Liver (tissue), 9 donors: Measurements from ENCODE around the gene PRPF40B. TPM values are rescaled to one million over a fixed set of nuclear protein-coding genes. Genes with fewer than 3 reads are reported as not detected.

Experiments
- DNase-seq: peaks from one replicate; pipeline ENCODE4 v3.0.0-alpha.2; 2017; ENCODE audit warnings: low spot score
- H3K27ac ChIP-seq, 2 donors: one replicate each; pipeline ENCODE4 v1.7.0; 2013; ENCODE audit warnings: inconsistent platforms in 2 of 2, low read length in 2 of 2, control low read depth in 1 of 2, low read depth in 1 of 2, mild to moderate bottlenecking in 1 of 2
- H3K27me3 ChIP-seq, 4 donors: one replicate each; pipeline versions ENCODE4 v1.6.1 to v1.7.0; 2013; ENCODE audit warnings: low read length in 3 of 4, inconsistent platforms in 1 of 4, mild to moderate bottlenecking in 1 of 4, moderate library complexity in 1 of 4; ENCODE audit not compliant: control insufficient read depth in 4 of 4, insufficient read depth in 4 of 4
- H3K36me3 ChIP-seq, 4 donors: one replicate each; pipeline versions ENCODE4 v1.6.1 to v1.7.0; 2013; ENCODE audit warnings: low read length in 3 of 4, mild to moderate bottlenecking in 3 of 4, low read depth in 1 of 4, moderate library complexity in 1 of 4; ENCODE audit not compliant: control insufficient read depth in 4 of 4, insufficient read depth in 3 of 4
- H3K4me1 ChIP-seq, 4 donors: one replicate each; pipeline versions ENCODE4 v1.6.1 to v1.7.0; 2013; ENCODE audit warnings: low read length in 3 of 4, mild to moderate bottlenecking in 3 of 4, moderate library complexity in 1 of 4; ENCODE audit not compliant: control insufficient read depth in 4 of 4, insufficient read depth in 4 of 4
- H3K4me3 ChIP-seq, 3 donors: one replicate each; pipeline versions ENCODE4 v1.6.1 to v1.7.0; 2013; ENCODE audit warnings: low read length in 3 of 3, control low read depth in 1 of 3, low read depth in 1 of 3, mild to moderate bottlenecking in 1 of 3
- H3K9ac ChIP-seq, 2 donors: one replicate each; pipeline ENCODE4 v1.7.0; 2013; ENCODE audit warnings: low read length in 2 of 2, mild to moderate bottlenecking in 2 of 2, moderate library complexity in 2 of 2, control low read depth in 1 of 2, low read depth in 1 of 2
- H3K9me3 ChIP-seq, 4 donors: one replicate each; pipeline versions ENCODE4 v1.6.1 to v1.7.0; 2013; ENCODE audit warnings: low read length in 3 of 4; ENCODE audit not compliant: control insufficient read depth in 4 of 4
- ATF3 ChIP-seq: IDR thresholded peaks from 2 replicates; pipeline ENCODE4 v1.6.1; 2016; ENCODE audit warnings: antibody characterized with exemption
- CTCF ChIP-seq: fragments of 150-350 bp; IDR thresholded peaks from 2 replicates; pipeline ENCODE4 v1.5.1; 2017; ENCODE audit warnings: improper control_type of control experiment, low read depth, low read length; ENCODE audit not compliant: missing input control
- EGR1 ChIP-seq, 2 donors: IDR thresholded peaks; 2 replicates each; pipeline ENCODE4 v1.6.1; 2016 to 2018; ENCODE audit warnings: antibody characterized with exemption in 2 of 2, low read depth in 2 of 2
- FOXA1 ChIP-seq: IDR thresholded peaks from 2 replicates; pipeline ENCODE4 v1.6.1; 2016; ENCODE audit warnings: antibody characterized with exemption
- FOXA2 ChIP-seq: IDR thresholded peaks from 2 replicates; pipeline ENCODE4 v1.6.1; 2016; ENCODE audit warnings: antibody characterized with exemption
- GABPA ChIP-seq, 2 donors: IDR thresholded peaks in 1 of 2; conservative IDR thresholded peaks in 1 of 2; 2 replicates each; pipeline ENCODE4 v1.6.1; 2016; ENCODE audit warnings: antibody characterized with exemption in 2 of 2, mild to moderate bottlenecking in 1 of 2, moderate library complexity in 1 of 2
- HNF4A ChIP-seq, 2 donors: conservative IDR thresholded peaks; 2 replicates each; pipeline ENCODE4 v1.6.1; 2016; ENCODE audit warnings: antibody characterized with exemption in 2 of 2, mild to moderate bottlenecking in 2 of 2
- HNF4G ChIP-seq: IDR thresholded peaks from 2 replicates; pipeline ENCODE4 v1.6.1; 2016; ENCODE audit warnings: antibody characterized with exemption
- JUND ChIP-seq, 2 donors: IDR thresholded peaks; 2 replicates each; pipeline ENCODE4 v1.6.1; 2016; ENCODE audit warnings: antibody characterized with exemption in 2 of 2
- MAX ChIP-seq: IDR thresholded peaks from 2 replicates; pipeline ENCODE4 v1.6.1; 2016; ENCODE audit warnings: antibody characterized with exemption
- NR2F2 ChIP-seq: IDR thresholded peaks from 2 replicates; pipeline ENCODE4 v1.6.1; 2016; ENCODE audit warnings: antibody characterized with exemption
- RAD21 ChIP-seq, 2 donors: IDR thresholded peaks; 2 replicates each; pipeline ENCODE4 v1.6.1; 2016; ENCODE audit warnings: antibody characterized with exemption in 2 of 2, mild to moderate bottlenecking in 2 of 2
- REST ChIP-seq: IDR thresholded peaks from 2 replicates; pipeline ENCODE4 v1.6.1; 2016; ENCODE audit warnings: antibody characterized with exemption, mild to moderate bottlenecking
- RXRA ChIP-seq, 2 donors: IDR thresholded peaks; 2 replicates each; pipeline ENCODE4 v1.6.1; 2017 to 2018; ENCODE audit warnings: antibody characterized with exemption in 2 of 2, mild to moderate bottlenecking in 1 of 2
- TAF1 ChIP-seq: conservative IDR thresholded peaks from 2 replicates; pipeline ENCODE4 v1.6.1; 2016; ENCODE audit warnings: antibody characterized with exemption, mild to moderate bottlenecking
- YY1 ChIP-seq: IDR thresholded peaks from 2 replicates; pipeline ENCODE4 v1.6.1; 2016; ENCODE audit warnings: antibody characterized with exemption, mild to moderate bottlenecking
- ZBTB33 ChIP-seq: IDR thresholded peaks from 2 replicates; pipeline ENCODE4 v1.6.1; 2016; ENCODE audit warnings: antibody characterized with exemption
- WGBS: extraction: QIAGEN DNeasy Blood & Tissue Kit; methylation state at CpG from one replicate; pipeline ENCODE4 v1.1.7; 2013; 5-methylcytosine and 5-hydroxymethylcytosine counted together
- polyA plus RNA-seq, 2 donors: library from polyadenylated mRNA; stranded (reverse) in 1 of 2; unstranded in 1 of 2; fragments of 200-250 nt in 1 of 2; fragments of >200 nt in 1 of 2; fragmentation: Nextera tagmentation in 1 of 2; extraction: Ambion mirVana in 1 of 2; gene quantifications; one replicate each; pipeline versions ENCODE4 v1.2.1 to v1.2.3, GENCODE V29; 2013 to 2015
- total RNA-seq, 2 donors: library from RNA; depleted of rRNA; stranded (reverse); fragments of >200 nt; gene quantifications; one replicate each; pipeline ENCODE4 v1.2.3, GENCODE V29; 2014
- donor health status: healthy.
- donor health status: healthy.
- donor health status: healthy.
- donor health status: healthy.
- donor health status: healthy.

PRPF40B gene
- total and polyA plus RNA-seq, 4 donors = 2.4 to 4.8 (median 3.9) TPM

GRCh38 chr12:49665384-49665783 lies 42.0 kb downstream of the PRPF40B start:
- Histone ChIP-seq H3K9me3 (no peaks in the 10 kb centered on the region), H3K9ac (no peak overlapping the region), H3K36me3 (no peaks in the 10 kb centered on the region), H3K4me1 (peaks cover 3 to 14% (median 7%) of the 10 kb centered on the region in 4 donors), H3K4me3 (no peak overlapping the region), H3K27ac (no peak overlapping the region), H3K27me3 (no peaks in the 10 kb centered on the region)
- no peak for DNase-seq
- WGBS = 86% methylated on average over 2 of the region's 2 CpGs
- TF ChIP-seq CTCF = no peak
- no peak for TF ChIP-seq GABPA (IDR thresholded peaks at IDR 0.05 in 1 of 2, conservative IDR thresholded peaks at IDR 0.05 in 1 of 2)
- TF ChIP-seq REST = no peak
- TF ChIP-seq HNF4A (conservative IDR thresholded peaks at IDR 0.05) = no peak
- no peak for TF ChIP-seq MAX
- no peak for TF ChIP-seq FOXA2
- TF ChIP-seq RXRA (IDR thresholded peaks at IDR 0.05) = no peak
- TF ChIP-seq NR2F2 = no peak
- no peak for TF ChIP-seq JUND (IDR thresholded peaks at IDR 0.05)
- TF ChIP-seq EGR1 (IDR thresholded peaks at IDR 0.05; ENCODE audit: low read depth in 2 of 2) = no peak
- no peak for TF ChIP-seq RAD21 (IDR thresholded peaks at IDR 0.05)
- TF ChIP-seq ATF3 = no peak
- TF ChIP-seq FOXA1 = no peak
- no peak for TF ChIP-seq YY1
- no peak for TF ChIP-seq HNF4G

GRCh38 chr12:49666176-49666575 lies 42.8 kb downstream of the PRPF40B start:
- WGBS = 95% methylated on average over 4 of the region's 4 CpGs
- Histone ChIP-seq H3K4me1 (peaks cover 3 to 14% (median 7%) of the 10 kb centered on the region in 4 donors), H3K9ac (no peak overlapping the region), H3K27me3 (no peaks in the 10 kb centered on the region), H3K36me3 (no peaks in the 10 kb centered on the region), H3K9me3 (no peaks in the 10 kb centered on the region), H3K4me3 (no peak overlapping the region), H3K27ac (no peak overlapping the region)
- DNase-seq = no peak
- no peak for TF ChIP-seq REST
- TF ChIP-seq GABPA (IDR thresholded peaks at IDR 0.05 in 1 of 2, conservative IDR thresholded peaks at IDR 0.05 in 1 of 2) = no peak
- TF ChIP-seq FOXA2 = no peak
- TF ChIP-seq JUND (IDR thresholded peaks at IDR 0.05) = no peak
- TF ChIP-seq RXRA (IDR thresholded peaks at IDR 0.05) = no peak
- no peak for TF ChIP-seq TAF1
- no peak for TF ChIP-seq YY1
- no peak for TF ChIP-seq CTCF
- TF ChIP-seq EGR1 (IDR thresholded peaks at IDR 0.05; ENCODE audit: low read depth in 2 of 2) = no peak
- no peak for TF ChIP-seq ATF3
- no peak for TF ChIP-seq ZBTB33
- no peak for TF ChIP-seq NR2F2
- TF ChIP-seq FOXA1 = no peak
